DMS114 treated with DMSO at 0.1 percent for 48 hours (cell line): ENCODE results near the gene ARIH2.

Source experiments
- DNase-seq: peaks from one replicate; lab custom pipeline; 2025; ENCODE audit not compliant: unreplicated experiment; lab: John Stamatoyannopoulos, UW

Gene ARIH2

DNA sequence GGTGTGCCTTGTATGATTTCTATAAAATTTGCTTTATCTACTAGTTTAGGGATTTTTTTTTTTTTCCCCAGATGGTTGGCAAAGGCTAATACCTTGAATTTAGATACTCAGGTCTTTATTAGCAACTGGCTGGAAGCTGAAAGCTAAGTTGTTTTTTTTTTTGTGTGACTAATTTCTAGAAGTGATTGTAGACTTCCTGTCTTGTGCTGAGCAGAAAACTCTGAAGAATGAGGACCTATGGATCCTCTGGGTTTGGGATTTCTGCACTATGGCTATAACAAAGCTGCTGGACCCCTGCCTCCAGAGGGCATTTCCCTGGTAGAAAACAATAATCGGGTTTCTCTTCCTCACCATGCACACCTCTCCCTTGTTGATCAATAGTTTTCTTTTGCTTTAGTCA is 10.0 kb downstream of the ARIH2 start:
- no peak for DNase-seq

DNA sequence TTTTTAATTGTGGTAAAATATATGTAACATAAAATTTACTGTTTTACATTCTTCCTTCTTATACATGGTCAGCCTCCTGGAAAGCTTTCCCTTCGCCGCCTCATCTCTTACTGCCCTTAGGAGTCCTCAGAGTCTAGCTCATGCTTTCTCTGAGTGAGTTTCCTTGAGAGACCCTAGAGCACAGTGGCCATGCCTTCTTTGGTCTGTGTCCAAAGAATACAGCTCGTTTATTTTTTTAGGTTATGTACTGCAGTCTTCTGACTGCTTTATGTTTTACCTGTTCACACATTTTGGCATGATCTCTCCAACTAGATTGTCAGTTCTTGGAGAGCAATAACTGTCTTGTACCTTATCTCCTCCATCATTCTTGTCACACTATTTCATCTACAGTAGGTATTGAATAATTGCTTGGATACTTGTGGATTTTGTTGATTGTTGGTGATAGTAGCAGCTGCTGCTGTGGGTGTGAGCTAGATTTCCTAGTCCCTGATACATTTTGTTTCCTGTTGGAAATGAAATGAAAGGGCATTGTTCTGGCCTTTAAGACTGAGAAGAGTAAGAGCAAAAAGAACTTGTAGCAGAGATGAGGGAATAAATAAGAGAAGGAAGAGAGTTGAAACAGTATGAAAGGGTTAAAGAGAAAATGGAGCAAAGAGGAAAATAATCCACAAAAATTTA is 10.9 kb downstream of the ARIH2 start:
- DNase-seq, result no peak

DNA sequence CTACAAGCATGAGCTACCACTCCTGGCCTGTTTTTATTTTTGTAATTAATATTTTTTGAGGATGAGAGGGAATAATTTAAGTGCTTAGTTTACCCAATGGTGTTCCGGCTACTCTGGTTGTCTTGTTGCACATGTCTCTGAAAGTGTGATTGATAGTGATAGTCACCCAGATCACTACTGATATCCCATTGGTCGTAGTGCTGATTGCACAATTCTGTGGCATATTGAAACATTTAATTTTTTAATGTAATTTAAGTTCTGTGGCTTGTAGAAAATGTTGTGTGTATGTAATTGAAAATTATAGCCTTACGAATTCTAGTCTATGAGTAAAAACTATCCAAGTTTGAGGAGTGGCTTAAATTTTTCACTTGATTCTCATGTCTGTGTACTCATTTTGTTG is 11.9 kb downstream of the ARIH2 start:
- DNase-seq, result no peak

- no peak for DNase-seq
Observed at GRCh38 chr3:48931944-48932580, 13.4 kb downstream of the ARIH2 start.

DNA sequence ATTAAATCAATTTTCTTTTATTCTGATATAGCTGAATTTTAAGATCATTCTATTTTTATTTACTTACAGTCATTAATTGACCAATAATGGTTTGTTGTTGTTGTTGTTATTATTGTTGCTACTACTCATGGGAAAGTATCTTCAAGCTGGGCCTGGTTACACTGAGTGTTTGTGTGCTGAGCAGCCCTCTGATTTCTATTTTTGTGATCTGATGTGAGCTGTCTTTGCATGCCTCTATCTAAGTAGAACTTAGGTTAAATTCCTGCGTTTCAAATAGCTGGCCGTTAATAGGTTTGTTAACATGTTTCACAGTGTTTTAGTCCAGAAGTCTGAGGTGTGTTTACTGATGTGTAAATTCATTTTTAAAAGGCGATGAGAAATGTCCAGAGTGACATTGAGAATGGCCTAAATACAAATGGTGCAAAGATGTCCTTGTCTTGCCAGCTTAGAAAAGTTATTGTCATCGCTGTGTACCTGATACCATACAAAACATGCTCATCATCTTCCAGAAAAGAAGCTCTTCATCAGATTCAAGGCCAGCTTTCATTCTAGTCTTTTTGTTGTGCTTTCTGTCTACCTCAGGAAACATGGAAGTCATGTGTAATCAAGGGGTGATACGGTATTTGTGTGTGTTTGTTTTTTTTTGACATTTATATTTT is 15.8 kb downstream of the ARIH2 start:
- no peak for DNase-seq

DNA sequence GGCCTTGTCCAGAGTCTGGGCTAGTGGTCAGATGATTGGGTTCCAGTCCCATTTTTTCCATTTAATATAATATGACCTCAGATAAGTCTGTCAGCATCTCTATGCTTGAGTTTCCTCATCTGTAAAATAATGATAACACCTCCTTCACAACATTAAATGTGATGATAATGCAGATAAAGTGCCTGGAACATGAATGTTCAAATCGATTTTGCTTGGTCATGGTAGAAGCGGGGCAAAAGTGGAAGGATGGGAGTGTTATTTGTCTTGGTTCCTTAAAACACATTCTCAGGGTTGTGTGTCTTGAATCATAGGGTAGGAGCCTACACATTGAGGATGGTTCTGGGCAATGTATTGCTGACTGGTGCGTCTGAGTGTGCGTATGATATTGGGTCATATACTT is 16.9 kb downstream of the ARIH2 start:
- no peak for DNase-seq

- no peak for DNase-seq
Observed at GRCh38 chr3:48938156-48938555, 19.5 kb downstream of the ARIH2 start.

DNA sequence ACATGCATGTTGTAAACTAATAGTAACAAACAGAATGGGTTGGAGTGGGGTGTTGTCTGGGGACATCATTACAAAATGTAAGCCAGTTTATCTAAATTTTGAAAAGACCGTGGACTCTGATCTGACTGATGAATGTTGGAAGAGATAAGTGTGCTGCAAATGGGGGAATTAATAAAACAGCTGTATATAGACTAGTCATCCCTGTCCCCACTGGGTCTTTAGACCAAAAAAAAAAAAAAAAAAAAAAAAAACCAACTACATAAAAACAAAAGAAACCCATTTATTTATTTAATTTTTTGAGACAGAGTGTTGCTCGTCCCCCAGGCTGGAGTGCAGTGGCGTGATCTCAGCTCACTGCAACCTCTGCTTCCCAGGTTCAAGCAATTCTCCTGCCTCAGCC is 20.0 kb downstream of the ARIH2 start:
- DNase-seq, result no peak

DNA sequence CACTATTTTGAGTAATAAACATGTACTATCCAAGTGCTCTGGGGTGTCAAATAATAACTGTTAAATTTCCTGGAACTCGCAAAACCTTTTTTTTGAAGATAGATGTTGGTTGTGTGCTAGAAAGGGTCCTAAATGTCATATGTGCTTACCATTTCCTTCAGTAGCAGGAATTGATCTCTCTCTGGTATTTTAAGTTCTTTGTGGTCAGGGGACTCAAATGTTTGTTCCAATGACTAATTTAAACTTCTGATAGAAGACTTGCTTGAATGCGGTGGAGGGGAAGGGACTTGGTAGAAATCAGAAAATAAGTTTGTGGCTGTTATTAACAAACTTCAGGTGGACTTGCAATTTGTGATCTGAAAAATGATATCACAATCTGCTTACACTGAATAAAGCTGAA is 26.8 kb downstream of the ARIH2 start:
- no peak for DNase-seq

DNA sequence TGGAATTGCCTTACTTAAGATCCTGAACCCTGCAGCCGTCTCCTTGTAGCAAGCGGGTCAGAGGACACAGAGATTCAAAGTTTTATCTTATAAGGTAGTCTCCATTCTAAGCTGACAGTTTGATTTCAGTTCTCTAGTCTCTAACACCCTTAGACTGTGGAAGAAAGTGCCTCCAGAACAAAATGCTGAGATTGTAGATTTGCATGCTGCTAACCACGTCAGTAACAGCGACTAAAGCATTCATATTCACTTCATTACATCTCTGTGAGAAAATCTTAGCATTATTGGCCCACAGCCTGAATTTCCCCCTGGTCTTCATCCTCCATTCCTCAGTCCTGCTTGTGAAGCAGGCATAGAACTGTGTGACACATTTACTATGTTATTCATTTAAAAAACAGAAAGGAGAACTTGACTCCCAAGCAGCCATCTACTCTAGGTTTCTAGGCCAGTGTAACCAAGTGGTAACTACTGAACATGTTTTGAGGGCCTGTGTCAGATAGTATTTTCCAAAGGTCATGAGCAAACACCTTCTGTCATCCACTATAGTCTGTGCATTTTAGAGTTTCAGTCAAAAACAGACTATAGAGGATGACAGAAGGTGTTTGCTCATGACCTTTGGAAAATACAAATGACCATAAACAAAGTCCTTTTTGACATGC is 27.4 kb downstream of the ARIH2 start:
- DNase-seq, result no peak

- DNase-seq, result no peak
Observed at GRCh38 chr3:48949376-48949717, 30.7 kb downstream of the ARIH2 start.

GRCh38 chr3:48950051-48950450 is 31.4 kb downstream of the ARIH2 start:
- no peak for DNase-seq

DNA sequence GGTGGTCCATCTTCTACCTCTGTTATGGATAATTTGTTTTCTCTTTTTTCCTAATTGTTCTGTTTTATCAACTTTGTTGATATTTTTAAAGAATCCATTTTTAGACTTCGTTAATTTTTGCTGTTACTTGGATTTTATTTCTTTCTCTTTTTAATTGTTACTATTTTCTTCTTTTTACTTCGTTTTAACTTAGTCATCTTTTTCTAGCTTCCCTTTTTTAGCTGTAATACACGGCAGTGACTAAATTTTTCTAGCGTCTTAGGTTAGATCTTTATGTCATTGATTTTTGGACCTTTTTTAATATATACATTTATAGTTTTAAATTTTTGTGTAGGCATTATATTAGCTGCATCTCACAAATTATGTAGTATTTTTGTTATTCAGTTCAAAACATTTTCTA is 33.1 kb downstream of the ARIH2 start:
- DNase-seq, result no peak

- DNase-seq, result no peak
Observed at GRCh38 chr3:48952510-48953118, 34.0 kb downstream of the ARIH2 start.

DNA sequence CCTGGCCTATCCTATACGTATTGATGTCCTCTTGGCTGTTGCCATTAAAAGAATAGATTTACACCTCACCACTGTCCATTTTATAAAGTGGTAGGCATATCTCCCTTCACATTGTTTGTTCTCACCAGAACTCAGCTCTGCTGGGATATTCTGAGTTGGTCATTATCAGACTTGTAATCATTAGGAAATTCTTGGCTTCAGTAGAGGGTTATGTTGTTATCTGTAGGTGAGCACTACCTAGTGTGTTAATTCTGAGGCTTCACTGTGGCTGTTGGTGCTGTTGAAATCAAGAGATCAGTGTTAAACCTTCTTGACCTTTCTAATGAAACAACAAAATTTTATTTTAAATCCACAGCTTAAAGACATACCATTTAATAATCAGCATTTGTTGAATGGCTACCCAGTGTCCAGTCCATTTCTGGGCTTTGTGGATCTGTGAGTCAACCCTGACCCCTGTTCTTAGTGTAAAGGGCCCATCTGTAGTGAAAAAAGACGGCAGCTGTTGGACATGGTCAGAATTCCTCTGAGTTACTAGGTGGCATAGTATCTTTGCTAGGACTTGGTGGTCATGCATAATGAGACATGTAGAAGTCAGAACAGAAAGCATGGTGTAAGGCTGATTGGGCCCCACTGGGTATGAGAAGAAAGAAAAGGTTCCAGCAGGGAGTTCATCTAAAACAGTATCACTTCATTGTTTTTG is 38.5 kb downstream of the ARIH2 start:
- DNase-seq, result no peak

DNA sequence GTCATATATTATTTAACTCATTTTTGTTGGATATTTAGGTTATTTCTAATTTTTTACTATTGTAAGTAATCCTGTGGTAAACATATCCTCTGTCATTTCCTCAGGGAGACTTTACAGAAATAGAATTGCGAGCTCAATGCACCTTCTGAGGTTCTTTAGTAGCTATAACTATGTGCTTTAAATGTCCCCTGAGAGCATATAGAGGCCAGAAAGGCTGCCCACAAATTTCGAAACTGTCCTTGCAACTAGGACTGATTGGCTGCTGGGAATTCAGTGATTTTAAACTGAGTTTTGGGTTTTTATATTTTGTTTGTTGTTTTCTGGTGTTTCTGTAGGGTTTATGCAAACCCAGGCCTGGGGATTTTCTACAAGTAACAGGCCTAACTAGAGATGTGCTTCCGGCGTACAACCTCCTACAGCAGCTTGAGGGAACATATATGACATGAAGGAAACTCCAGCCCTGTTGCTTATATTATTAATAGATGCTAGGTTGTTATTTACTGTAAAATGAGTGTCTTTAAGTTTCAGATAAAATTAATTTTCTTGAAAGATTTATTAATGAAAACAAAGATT is 42.3 kb downstream of the ARIH2 start:
- no peak for DNase-seq

GRCh38 chr3:48962340-48962739 is 43.7 kb downstream of the ARIH2 start:
- DNase-seq, result no peak

GRCh38 chr3:48962939-48963338 is 44.3 kb downstream of the ARIH2 start:
- no peak for DNase-seq

- DNase-seq, result no peak
Observed at GRCh38 chr3:48963591-48963990, 44.9 kb downstream of the ARIH2 start.

DNA sequence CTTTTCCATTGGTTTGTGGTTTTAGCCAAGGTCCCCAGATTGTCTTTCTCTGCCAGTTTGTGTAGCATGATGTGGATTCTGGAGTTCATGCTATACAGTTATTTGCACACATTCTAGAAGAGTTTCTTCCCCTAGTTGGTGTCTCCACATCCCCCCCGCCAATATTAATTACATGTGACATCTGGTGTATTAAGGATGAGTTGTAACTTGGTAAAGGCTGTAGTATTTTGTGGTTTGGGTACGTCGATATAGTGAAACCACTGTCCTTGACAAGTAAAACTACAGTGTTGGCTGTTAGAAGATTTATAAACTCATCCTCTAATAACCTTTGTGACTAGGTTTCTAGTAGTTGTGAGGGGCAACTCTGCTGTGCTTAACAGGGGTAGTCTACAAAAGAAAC is 47.7 kb downstream of the ARIH2 start:
- DNase-seq, result no peak

DNA sequence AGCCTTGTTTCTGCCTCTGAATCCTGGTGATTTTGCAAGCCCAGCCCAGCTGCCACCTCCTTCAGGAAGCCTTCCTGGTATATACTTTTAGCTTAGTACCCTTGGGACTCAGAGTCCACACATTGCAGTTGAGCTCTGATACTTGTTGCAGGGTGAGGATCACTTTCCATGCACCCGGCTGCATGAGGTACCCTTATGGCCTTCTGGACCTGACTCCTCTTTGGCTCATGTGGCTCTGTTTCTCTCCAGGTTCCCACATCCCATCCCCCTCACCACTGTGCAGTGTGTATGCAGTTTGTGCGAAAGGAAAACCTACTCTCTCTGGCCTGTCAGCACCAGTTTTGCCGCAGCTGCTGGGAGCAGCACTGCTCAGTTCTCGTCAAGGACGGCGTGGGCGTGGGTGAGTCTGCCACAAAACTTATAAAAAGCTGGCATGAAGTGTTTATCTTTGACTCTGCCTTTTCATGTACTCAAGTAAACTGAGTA is 48.3 kb downstream of the ARIH2 start:
- no peak for DNase-seq
